NCI-H2107 (cell line): Measurements from ENCODE around the gene RBMS3.

ENCODE experiments used
- DNase-seq: peaks from one replicate; lab custom pipeline; 2025; lab: John Stamatoyannopoulos, UW

The RBMS3 gene

GRCh38 chr3:29890801-29891200 is 609.9 kb downstream of the RBMS3 start:
- no peak for DNase-seq

- DNase-seq = no peak
These were observed 612.2 kb downstream of the RBMS3 start for GRCh38 chr3:29892976-29893554.

- DNase-seq = no peak
These were observed 616.0 kb downstream of the RBMS3 start for GRCh38 chr3:29896856-29897255.

GRCh38 chr3:29898171-29898965 is 617.5 kb downstream of the RBMS3 start:
- DNase-seq = no peak

GRCh38 chr3:29899021-29899420 is 618.1 kb downstream of the RBMS3 start:
- DNase-seq = no peak

GRCh38 chr3:29901097-29901496 is 620.2 kb downstream of the RBMS3 start:
- DNase-seq = no peak

- DNase-seq = no peak
These were observed 622.7 kb downstream of the RBMS3 start for GRCh38 chr3:29903600-29903999.

- no peak for DNase-seq
These were observed 626.0 kb downstream of the RBMS3 start for GRCh38 chr3:29906906-29907305.

GRCh38 chr3:29912600-29913288 is 631.9 kb downstream of the RBMS3 start:
- DNase-seq = no peak

GRCh38 chr3:29914861-29915524 is 634.1 kb downstream of the RBMS3 start:
- DNase-seq = no peak

- DNase-seq = no peak
These were observed 638.7 kb downstream of the RBMS3 start for GRCh38 chr3:29919571-29919970.

- no peak for DNase-seq
These were observed 642.3 kb downstream of the RBMS3 start for GRCh38 chr3:29922992-29923746.

- no peak for DNase-seq
These were observed 644.1 kb downstream of the RBMS3 start for GRCh38 chr3:29924783-29925561.

- DNase-seq = no peak
These were observed 645.5 kb downstream of the RBMS3 start for GRCh38 chr3:29926378-29926777.

- no peak for DNase-seq
These were observed 651.9 kb downstream of the RBMS3 start for GRCh38 chr3:29932696-29933325.

- DNase-seq = no peak
These were observed 653.1 kb downstream of the RBMS3 start for GRCh38 chr3:29933802-29934490.

- no peak for DNase-seq
These were observed 653.9 kb downstream of the RBMS3 start for GRCh38 chr3:29934751-29935150.

GRCh38 chr3:29936054-29936453 is 655.2 kb downstream of the RBMS3 start:
- no peak for DNase-seq

GRCh38 chr3:29936766-29937165 is 655.9 kb downstream of the RBMS3 start:
- DNase-seq = no peak

GRCh38 chr3:29937185-29937584 is 656.3 kb downstream of the RBMS3 start:
- no peak for DNase-seq
